Subcutaneous abdominal adipose tissue (tissue), 5 donors: ENCODE data around the gene GLRX.
"Not testable (repeated sequence)": the region's sequence is repeated elsewhere in the genome, so short reads cannot be mapped to it uniquely, and the experiment has no call there.

ENCODE experiments used
- H3K27ac ChIP-seq: one replicate; pipeline ENCODE4 v1.7.0; 2013; ENCODE audit warnings: low read depth, mild to moderate bottlenecking, inconsistent platforms, low read length, moderate library complexity
- H3K27me3 ChIP-seq, 5 donors: one replicate each; pipeline ENCODE4 v1.7.0; 2013; ENCODE audit warnings: low read length in 5 of 5, inconsistent platforms in 1 of 5; ENCODE audit not compliant: control insufficient read depth in 5 of 5, insufficient read depth in 4 of 5
- H3K36me3 ChIP-seq, 5 donors: one replicate each; pipeline ENCODE4 v1.7.0; 2013; ENCODE audit warnings: low read length in 5 of 5; ENCODE audit not compliant: control insufficient read depth in 5 of 5, insufficient read depth in 5 of 5
- H3K4me1 ChIP-seq, 5 donors: one replicate each; pipeline ENCODE4 v1.7.0; 2013; ENCODE audit warnings: low read length in 5 of 5, mild to moderate bottlenecking in 3 of 5, moderate library complexity in 1 of 5; ENCODE audit not compliant: control insufficient read depth in 5 of 5, insufficient read depth in 5 of 5
- H3K4me3 ChIP-seq, 5 donors: one replicate each; pipeline ENCODE4 v1.7.0; 2013; ENCODE audit warnings: low read length in 5 of 5, low read depth in 1 of 5
- H3K9ac ChIP-seq, 5 donors: one replicate each; pipeline ENCODE4 v1.7.0; 2013; ENCODE audit warnings: low read length in 5 of 5, mild to moderate bottlenecking in 4 of 5, moderate library complexity in 3 of 5
- H3K9me3 ChIP-seq, 5 donors: one replicate each; pipeline ENCODE4 v1.7.0; 2013; ENCODE audit warnings: low read length in 5 of 5; ENCODE audit not compliant: control insufficient read depth in 5 of 5
- donor health status: healthy.
- donor health status: healthy.
- donor health status: healthy.
- donor health status: healthy.
- donor health status: healthy.

Gene GLRX

DNA sequence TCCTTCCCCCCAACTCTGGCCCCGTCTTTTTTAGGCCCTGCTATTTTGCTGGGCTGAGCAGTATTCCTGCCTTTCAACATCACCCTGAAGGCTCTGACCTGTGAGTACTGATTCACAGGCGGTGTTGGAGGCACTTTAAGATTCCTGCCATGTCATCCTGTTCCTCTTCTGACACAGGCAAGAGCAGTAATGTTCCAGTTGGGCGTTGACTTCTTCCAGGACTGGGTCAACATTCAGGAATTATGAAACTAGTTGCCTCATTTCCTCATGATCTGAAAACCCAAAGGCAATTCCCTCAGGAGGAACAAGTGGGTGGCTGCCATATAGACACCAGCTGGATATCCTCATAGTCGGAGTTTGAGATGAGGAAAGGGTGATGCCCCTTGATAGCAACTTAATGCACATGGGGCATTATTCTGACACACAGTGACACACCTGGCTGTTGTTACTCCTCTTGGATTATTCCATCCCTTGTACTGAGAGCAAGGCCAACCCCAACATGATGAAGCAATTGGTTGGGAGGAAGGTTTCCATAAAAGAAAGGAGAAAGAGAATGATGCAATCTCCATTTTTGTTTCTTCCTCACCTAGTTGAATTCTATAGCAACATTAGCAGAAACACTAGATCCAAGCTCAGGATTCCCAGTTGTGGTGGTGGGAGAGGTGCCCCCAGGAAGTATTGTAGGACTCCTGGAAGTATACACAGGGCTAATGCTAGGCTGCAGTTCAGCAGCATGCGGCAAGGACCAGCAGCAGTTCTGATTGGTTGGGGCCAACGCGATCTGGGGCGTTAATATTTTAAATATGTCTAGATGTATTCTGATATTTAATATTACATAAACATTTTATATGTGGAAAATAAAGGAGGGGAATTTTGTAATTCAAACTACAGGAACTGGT is 19.6 kb upstream of the GLRX start:
- H3K27ac ChIP-seq, result peak overlapping the region; percentile 58
- no peak overlapping the region for H3K9ac ChIP-seq
- no peaks in the 10 kb centered on the region for H3K9me3 ChIP-seq

GRCh38 chr5:95840956-95841705 is 18.6 kb upstream of the GLRX start:
- no peaks in the 10 kb centered on the region for H3K27me3 ChIP-seq
- H3K9ac ChIP-seq, result no peak overlapping the region
- no peaks in the 10 kb centered on the region for H3K36me3 ChIP-seq
- no peaks in the 10 kb centered on the region for H3K9me3 ChIP-seq
- H3K4me1 ChIP-seq, result peaks cover 5 to 44% (median 36%) of the 10 kb centered on the region in 5 donors
- peak overlapping the region; percentile 58 for H3K27ac ChIP-seq
- H3K4me3 ChIP-seq, result no peak overlapping the region

More for the DNA sequence above, 19.6 kb upstream of the GLRX start:
- Histone ChIP-seq H3K27me3 (no peaks in the 10 kb centered on the region), H3K36me3 (no peaks in the 10 kb centered on the region), H3K4me1 (peaks cover 5 to 39% (median 30%) of the 10 kb centered on the region in 5 donors), H3K4me3 (no peak overlapping the region)

- Histone ChIP-seq H3K27ac (no peak overlapping the region), H3K36me3 (no peaks in the 10 kb centered on the region), H3K9me3 (no peaks in the 10 kb centered on the region), H3K9ac (no peak overlapping the region), H3K4me1 (peaks cover 5 to 57% (median 46%) of the 10 kb centered on the region in 5 donors), H3K4me3 (no peak overlapping the region), H3K27me3 (no peaks in the 10 kb centered on the region)
Observed at GRCh38 chr5:95839658-95840057, 17.1 kb upstream of the GLRX start.

GRCh38 chr5:95838556-95838955 is 16.0 kb upstream of the GLRX start:
- Histone ChIP-seq H3K4me3 (no peak overlapping the region), H3K27me3 (no peaks in the 10 kb centered on the region), H3K9ac (no peak overlapping the region), H3K36me3 (no peaks in the 10 kb centered on the region), H3K9me3 (no peaks in the 10 kb centered on the region), H3K4me1 (peaks cover 5 to 51% (median 48%) of the 10 kb centered on the region in 5 donors), H3K27ac (no peak overlapping the region)

DNA sequence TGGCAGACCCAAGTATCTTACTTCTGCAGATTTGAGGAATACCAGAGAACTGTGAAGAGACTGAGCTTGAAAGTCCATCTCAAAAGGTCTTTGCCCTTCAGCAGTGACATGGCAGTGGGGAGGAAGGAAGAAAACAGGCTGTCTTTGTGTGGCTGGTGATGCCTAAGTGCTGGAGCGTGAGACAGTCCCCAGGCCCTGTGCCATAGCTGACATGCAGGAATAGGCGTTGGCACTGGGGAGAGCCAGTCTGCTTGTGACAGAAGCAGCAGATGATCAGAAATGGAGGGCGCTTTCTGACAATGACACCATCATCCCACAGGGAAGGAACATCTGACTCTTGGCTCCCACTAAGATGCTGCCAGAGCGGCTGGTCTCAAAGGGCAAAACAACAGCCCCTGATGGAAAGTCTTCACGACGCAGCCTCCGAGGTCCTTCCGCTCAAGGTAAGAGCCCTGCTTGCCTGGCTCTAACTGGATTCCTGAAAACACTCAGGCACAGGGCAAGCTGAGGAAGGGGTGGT is 15.5 kb upstream of the GLRX start:
- Histone ChIP-seq H3K4me3 (no peak overlapping the region), H3K27ac (no peak overlapping the region), H3K9ac (no peak overlapping the region), H3K9me3 (no peaks in the 10 kb centered on the region), H3K27me3 (no peaks in the 10 kb centered on the region), H3K4me1 (peaks cover 5 to 46% (median 43%) of the 10 kb centered on the region in 5 donors), H3K36me3 (no peaks in the 10 kb centered on the region)

DNA sequence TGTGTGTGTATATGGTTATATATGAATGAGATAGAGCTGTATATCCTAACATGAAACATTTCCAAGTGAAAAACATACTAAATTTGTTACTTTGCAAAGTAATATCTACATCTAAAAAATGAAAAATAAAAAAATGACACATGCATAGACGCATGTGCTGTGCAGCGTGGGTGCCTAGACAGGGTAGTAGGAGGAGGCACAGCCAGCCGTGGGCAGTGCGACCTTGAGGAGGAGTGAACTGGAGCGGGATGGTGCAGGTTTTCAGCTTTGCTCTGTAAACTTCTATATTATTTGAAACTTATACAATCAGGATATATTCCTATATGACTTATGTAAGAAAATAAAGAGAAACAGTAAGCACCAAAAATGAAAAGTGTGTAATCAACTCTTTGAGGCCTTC is 15.0 kb upstream of the GLRX start:
- no peak overlapping the region for H3K4me3 ChIP-seq

DNA sequence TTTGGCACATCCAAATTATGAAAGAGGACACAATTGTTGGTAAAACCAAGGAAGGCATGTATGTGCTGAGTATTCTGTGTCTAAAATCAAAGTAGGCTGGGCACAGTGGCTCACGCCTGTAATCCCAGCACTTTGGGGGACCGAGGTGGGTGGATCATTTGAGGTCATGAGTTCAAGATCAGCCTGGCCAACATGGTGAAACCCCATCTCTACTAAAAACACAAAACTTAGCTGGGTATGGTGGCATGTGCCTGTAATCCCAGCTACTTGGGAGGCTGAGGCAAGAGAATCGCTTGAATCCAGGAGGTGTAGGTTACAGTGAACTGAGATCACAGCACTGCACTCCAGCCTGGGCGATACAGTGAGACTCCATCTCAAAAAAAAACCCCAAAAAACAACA is 14.4 kb upstream of the GLRX start:
- H3K9me3 ChIP-seq, H3K27me3 ChIP-seq, H3K4me3 ChIP-seq, H3K36me3 ChIP-seq: not testable (repeated sequence)
- Histone ChIP-seq H3K27ac (peak overlapping the region; percentile 75), H3K4me1 (peaks cover 0 to 35% (median 32%) of the 10 kb centered on the region in 5 donors), H3K9ac (peak overlapping the region in 1 of 5 donors; percentile 60)

More for the DNA sequence above, 15.0 kb upstream of the GLRX start:
- Histone ChIP-seq H3K27ac (no peak overlapping the region), H3K27me3 (no peaks in the 10 kb centered on the region), H3K4me1 (peaks cover 5 to 41% (median 38%) of the 10 kb centered on the region in 5 donors), H3K9me3 (no peaks in the 10 kb centered on the region), H3K36me3 (no peaks in the 10 kb centered on the region), H3K9ac (no peak overlapping the region)

DNA sequence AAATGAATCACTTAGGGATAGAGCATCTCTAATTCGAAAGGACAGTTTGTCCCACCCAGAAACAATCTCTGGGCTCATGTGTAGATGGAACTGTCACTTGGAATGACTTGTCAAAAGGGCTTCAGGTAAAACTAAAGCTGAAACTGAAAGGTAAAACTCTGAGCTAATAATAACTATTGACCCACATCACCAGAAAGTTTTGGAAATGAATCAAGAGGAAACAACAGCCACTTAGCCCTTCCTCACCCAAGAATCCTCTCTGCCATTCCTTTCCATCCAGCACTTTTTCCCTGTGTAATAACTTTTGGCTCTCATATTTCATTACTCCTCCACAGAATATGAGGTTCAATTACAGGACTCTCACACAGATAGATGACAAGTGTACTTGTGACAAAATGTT is 14.0 kb upstream of the GLRX start:
- Histone ChIP-seq H3K4me1 (peaks cover 0 to 32% (median 28%) of the 10 kb centered on the region in 5 donors), H3K27ac (peak overlapping the region; percentile 75), H3K4me3 (no peak overlapping the region), H3K27me3 (no peaks in the 10 kb centered on the region), H3K9ac (peak overlapping the region in 1 of 5 donors; percentile 60), H3K36me3 (no peaks in the 10 kb centered on the region), H3K9me3 (no peaks in the 10 kb centered on the region)

DNA sequence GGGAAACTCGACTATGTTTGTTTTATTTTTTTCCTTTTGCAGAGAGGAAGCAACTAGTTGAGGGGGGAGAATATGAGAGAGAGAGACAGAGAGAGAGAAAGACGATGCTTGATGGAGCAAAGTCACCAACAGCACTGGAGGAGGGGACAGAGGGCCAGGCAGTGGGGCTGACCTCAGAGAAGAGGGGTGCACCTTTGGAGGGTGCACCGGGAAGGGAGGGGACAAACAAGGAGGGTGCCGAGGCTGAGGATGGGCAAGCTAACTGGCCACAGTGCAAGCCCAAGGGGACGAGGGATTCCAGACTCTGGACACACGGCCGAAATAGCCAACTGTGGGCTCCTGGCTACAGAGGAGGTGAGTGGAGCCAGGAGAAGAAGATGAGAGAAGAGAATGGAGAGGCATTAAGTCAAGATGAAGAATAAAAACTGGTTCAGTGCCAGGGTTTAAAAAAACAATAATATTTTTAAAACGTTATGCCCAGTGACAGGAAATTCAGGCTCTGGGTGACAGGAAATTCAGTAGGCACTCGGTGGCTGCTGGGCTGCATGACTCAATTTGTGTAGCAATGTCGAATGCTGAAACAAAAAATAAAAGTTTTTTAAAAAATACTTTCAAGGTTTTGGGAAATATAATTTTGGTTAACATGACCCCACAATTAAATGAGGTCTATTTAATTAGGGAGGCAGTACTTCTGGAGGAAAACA is 13.3 kb upstream of the GLRX start:
- H3K36me3 ChIP-seq, result no peaks in the 10 kb centered on the region
- H3K4me1 ChIP-seq, result peaks cover 0 to 27% (median 21%) of the 10 kb centered on the region in 5 donors
- no peaks in the 10 kb centered on the region for H3K27me3 ChIP-seq
- peak overlapping the region; percentile 58 to 78 (median 70) for H3K4me3 ChIP-seq
- peak overlapping the region; percentile 75 for H3K27ac ChIP-seq
- H3K9ac ChIP-seq, result peak overlapping the region in 4 of 5 donors; percentile 2 to 75 (median 66)
- no peaks in the 10 kb centered on the region for H3K9me3 ChIP-seq
